ENCODE results near the gene METTL6. TPM values are rescaled to one million over a fixed set of nuclear protein-coding genes. Genes with fewer than 3 reads are reported as not detected.
"Not testable (repeated sequence)": the region's sequence is repeated elsewhere in the genome, so short reads cannot be mapped to it uniquely, and the experiment has no call there.

Gene METTL6
- total RNA-seq, 2 donors from 2014 or later, result 22.3 to 24.8 TPM

DNA sequence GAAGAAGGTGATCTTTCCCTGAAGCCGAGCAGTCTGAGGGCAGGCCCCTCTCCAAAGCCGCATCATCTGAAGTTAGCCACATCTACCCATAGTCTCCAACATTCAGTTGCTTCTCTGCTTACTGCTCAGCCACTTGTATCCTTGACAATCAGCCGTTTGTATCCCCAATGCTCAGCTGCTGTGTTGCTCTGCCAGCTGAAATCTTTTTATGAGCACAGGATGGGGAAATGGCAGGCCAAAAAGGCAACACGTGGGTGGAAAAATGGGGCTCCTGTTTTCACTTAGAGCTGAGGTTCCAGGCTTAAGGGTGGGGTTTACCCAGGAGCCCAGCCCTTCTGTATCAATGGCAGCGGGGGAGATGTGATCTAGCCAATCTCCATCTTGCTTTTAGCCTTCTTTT lies 36.3 kb downstream of the METTL6 start:
- Mint-ChIP-seq H3K9me3 (peaks cover 24% of the 10 kb centered on the region), H3K36me3 (ENCODE audit: low read depth) (no peaks in the 10 kb centered on the region), H3K27me3 (ENCODE audit: insufficient read depth) (peaks cover 11% of the 10 kb centered on the region), H3K4me1 (no peaks in the 10 kb centered on the region), H3K4me3 (no peak overlapping the region), H3K27ac (no peak overlapping the region)
- Histone ChIP-seq H3K9me3 (ENCODE audit: control insufficient read depth, low read length) (peaks cover 9% of the 10 kb centered on the region), H3K27ac (ENCODE audit: low read depth, low read length) (no peak overlapping the region), H3K4me3 (ENCODE audit: low read length) (no peak overlapping the region), H3K9ac (ENCODE audit: extremely low read depth, low read length, poor library complexity, severe bottlenecking) (no peak overlapping the region), H3K36me3 (ENCODE audit: control insufficient read depth, insufficient read depth, low read length) (no peaks in the 10 kb centered on the region), H3K4me1 (ENCODE audit: control insufficient read depth, insufficient read depth, low read length) (no peaks in the 10 kb centered on the region), H3K27me3 (ENCODE audit: control insufficient read depth, insufficient read depth, low read length, poor library complexity, severe bottlenecking) (no peaks in the 10 kb centered on the region)
- TF ChIP-seq, protein P1, sequence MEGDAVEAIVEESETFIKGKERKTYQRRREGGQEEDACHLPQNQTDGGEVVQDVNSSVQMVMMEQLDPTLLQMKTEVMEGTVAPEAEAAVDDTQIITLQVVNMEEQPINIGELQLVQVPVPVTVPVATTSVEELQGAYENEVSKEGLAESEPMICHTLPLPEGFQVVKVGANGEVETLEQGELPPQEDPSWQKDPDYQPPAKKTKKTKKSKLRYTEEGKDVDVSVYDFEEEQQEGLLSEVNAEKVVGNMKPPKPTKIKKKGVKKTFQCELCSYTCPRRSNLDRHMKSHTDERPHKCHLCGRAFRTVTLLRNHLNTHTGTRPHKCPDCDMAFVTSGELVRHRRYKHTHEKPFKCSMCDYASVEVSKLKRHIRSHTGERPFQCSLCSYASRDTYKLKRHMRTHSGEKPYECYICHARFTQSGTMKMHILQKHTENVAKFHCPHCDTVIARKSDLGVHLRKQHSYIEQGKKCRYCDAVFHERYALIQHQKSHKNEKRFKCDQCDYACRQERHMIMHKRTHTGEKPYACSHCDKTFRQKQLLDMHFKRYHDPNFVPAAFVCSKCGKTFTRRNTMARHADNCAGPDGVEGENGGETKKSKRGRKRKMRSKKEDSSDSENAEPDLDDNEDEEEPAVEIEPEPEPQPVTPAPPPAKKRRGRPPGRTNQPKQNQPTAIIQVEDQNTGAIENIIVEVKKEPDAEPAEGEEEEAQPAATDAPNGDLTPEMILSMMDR (conservative IDR thresholded peaks at IDR 0.05), result no peak
- no peak for DNase-seq
- WGBS, 2 experiments (ENCODE audit: insufficient coverage in 1 of 2, insufficient read length in 1 of 2), result 84 to 87% methylated on average over 3 to 5 of the region's 5 CpGs

DNA sequence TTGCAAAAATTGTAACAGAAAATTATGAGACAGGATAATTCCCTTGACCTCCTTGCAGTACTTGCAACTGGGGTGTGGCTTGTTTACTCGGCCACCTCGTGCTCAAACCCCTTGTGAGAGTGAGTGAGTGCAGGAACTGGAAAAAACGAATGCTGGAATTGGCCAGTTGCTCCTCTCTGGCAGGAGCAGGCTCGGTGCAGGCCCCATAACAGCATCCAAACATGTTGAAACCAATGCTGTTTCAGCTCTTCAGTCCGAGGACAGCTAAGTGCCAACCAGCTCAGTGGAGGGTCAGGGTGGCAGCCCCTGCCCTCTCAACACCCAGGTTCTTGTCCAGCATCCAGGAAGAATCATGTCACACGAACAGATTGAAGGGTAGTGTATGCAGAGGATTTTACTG lies 36.9 kb downstream of the METTL6 start:
- no peaks in the 10 kb centered on the region for H3K27me3 ChIP-seq (ENCODE audit: control insufficient read depth, insufficient read depth, low read length, poor library complexity, severe bottlenecking)
- Mint-ChIP-seq H3K4me3 (no peak overlapping the region), H3K36me3 (ENCODE audit: low read depth) (no peaks in the 10 kb centered on the region), H3K4me1 (no peaks in the 10 kb centered on the region), H3K27me3 (ENCODE audit: insufficient read depth) (peaks cover 8% of the 10 kb centered on the region), H3K27ac (no peak overlapping the region), H3K9me3 (peaks cover 26% of the 10 kb centered on the region)
- H3K4me1 ChIP-seq (ENCODE audit: control insufficient read depth, insufficient read depth, low read length), result no peaks in the 10 kb centered on the region
- no peak overlapping the region for H3K4me3 ChIP-seq (ENCODE audit: low read length)
- H3K36me3 ChIP-seq (ENCODE audit: control insufficient read depth, insufficient read depth, low read length), result no peaks in the 10 kb centered on the region
- TF ChIP-seq, protein P1 (conservative IDR thresholded peaks at IDR 0.05), result no peak
- no peak overlapping the region for H3K27ac ChIP-seq (ENCODE audit: low read depth, low read length)
- WGBS, 2 experiments (ENCODE audit: insufficient coverage in 1 of 2, insufficient read length in 1 of 2), result 70 to 75% methylated on average over 4 to 6 of the region's 6 CpGs
- no peak overlapping the region for H3K9ac ChIP-seq (ENCODE audit: extremely low read depth, low read length, poor library complexity, severe bottlenecking)
- peaks cover 15% of the 10 kb centered on the region for H3K9me3 ChIP-seq (ENCODE audit: control insufficient read depth, low read length)
- DNase-seq, result no peak

DNA sequence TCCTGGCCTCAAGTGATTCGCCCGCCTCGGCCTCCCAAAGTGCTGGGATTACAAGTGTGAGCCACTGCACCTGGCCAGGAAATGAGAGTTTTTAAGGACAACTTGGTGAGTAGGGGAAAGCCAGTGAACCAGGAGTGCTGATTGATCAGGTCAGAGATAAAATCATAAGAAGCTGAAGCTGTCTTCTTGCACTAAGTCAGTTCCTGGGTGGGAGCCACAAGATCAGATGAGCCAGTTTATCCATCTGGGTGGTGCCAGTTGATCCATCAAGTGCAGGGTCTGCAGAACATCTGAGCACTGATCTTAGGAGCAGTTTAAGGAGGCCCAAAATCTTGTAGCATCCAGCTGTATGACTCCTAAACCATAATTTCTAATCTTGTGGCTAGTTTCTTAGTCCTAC lies 39.0 kb downstream of the METTL6 start:
- H3K4me3 Mint-ChIP-seq; H3K27ac ChIP-seq (ENCODE audit: low read depth, low read length); H3K27me3 Mint-ChIP-seq (ENCODE audit: insufficient read depth); H3K4me3 ChIP-seq (ENCODE audit: low read length); H3K27me3 ChIP-seq (ENCODE audit: control insufficient read depth, insufficient read depth, low read length, poor library complexity, severe bottlenecking); H3K4me1 ChIP-seq (ENCODE audit: control insufficient read depth, insufficient read depth, low read length); H3K36me3 ChIP-seq (ENCODE audit: control insufficient read depth, insufficient read depth, low read length); H3K9ac ChIP-seq (ENCODE audit: extremely low read depth, low read length, poor library complexity, severe bottlenecking); H3K36me3 Mint-ChIP-seq (ENCODE audit: low read depth); DNase-seq; H3K4me1 Mint-ChIP-seq; H3K27ac Mint-ChIP-seq: not testable (repeated sequence)
- peaks cover 26% of the 10 kb centered on the region for H3K9me3 Mint-ChIP-seq
- 96% methylated on average over 3 of the region's 3 CpGs for WGBS, 2 experiments (ENCODE audit: insufficient coverage in 1 of 2, insufficient read length in 1 of 2)
- H3K9me3 ChIP-seq (ENCODE audit: control insufficient read depth, low read length), result peaks cover 16% of the 10 kb centered on the region

- Histone ChIP-seq H3K4me3 (ENCODE audit: low read length) (no peak overlapping the region), H3K9ac (ENCODE audit: extremely low read depth, low read length, poor library complexity, severe bottlenecking) (no peak overlapping the region), H3K36me3 (ENCODE audit: control insufficient read depth, insufficient read depth, low read length) (no peaks in the 10 kb centered on the region), H3K9me3 (ENCODE audit: control insufficient read depth, low read length) (peaks cover 16% of the 10 kb centered on the region), H3K4me1 (ENCODE audit: control insufficient read depth, insufficient read depth, low read length) (no peaks in the 10 kb centered on the region), H3K27ac (ENCODE audit: low read depth, low read length) (no peak overlapping the region), H3K27me3 (ENCODE audit: control insufficient read depth, insufficient read depth, low read length, poor library complexity, severe bottlenecking) (no peaks in the 10 kb centered on the region)
- 75 to 92% methylated on average over 1 to 3 of the region's 3 CpGs for WGBS, 2 experiments (ENCODE audit: insufficient coverage in 1 of 2, insufficient read length in 1 of 2)
- TF ChIP-seq, protein P1 (conservative IDR thresholded peaks at IDR 0.05), result no peak
- H3K36me3 Mint-ChIP-seq (ENCODE audit: low read depth), result no peaks in the 10 kb centered on the region
- H3K27me3 Mint-ChIP-seq (ENCODE audit: insufficient read depth), result no peaks in the 10 kb centered on the region
- peaks cover 23% of the 10 kb centered on the region for H3K9me3 Mint-ChIP-seq
- no peak overlapping the region for H3K4me3 Mint-ChIP-seq
- no peak for DNase-seq
- no peak overlapping the region for H3K27ac Mint-ChIP-seq
- H3K4me1 Mint-ChIP-seq, result no peaks in the 10 kb centered on the region
Measured at GRCh38 chr3:15387735-15388134, 39.6 kb downstream of the METTL6 start.

All from endodermal cell (in vitro differentiated cells).